Endothelial cell of umbilical vein (primary cell): ENCODE data around the gene RNF175. TPM values are rescaled to one million over a fixed set of nuclear protein-coding genes. Genes with fewer than 3 reads are reported as not detected.

Source experiments
- BruUV-seq: library from RNA; stranded (reverse); fragments of 400-500 nt; replicated peaks from 2 replicates; lab custom pipeline; 2021; lab: Mats Ljungman, UMichigan
- CTCF ChIA-PET: fragments of 300-600, 350-600 bp; sonication (Branson Sonifier 250); formaldehyde crosslinking; loops from one replicate; lab custom pipeline; 2021; ENCODE audit warnings: antibody characterized with exemption, inconsistent platforms; lab: Charles Lee
- POLR2A ChIA-PET: fragments of 300-600, 350-600 bp; sonication (Branson Sonifier 250); formaldehyde crosslinking; loops from one replicate; lab custom pipeline; 2021; ENCODE audit warnings: antibody characterized with exemption, inconsistent platforms; lab: Charles Lee
- DNase-seq: peaks from one replicate; pipeline ENCODE4 v3.0.0-alpha.2; 2011; ENCODE audit warnings: low read depth, low spot score
- FAIRE-seq: peaks from 2 replicates; lab custom pipeline; 2011; peaks lifted over from hg19 to GRCh38; lab: Jason Lieb, UNC
- H2AFZ ChIP-seq: 2 replicates; pipeline ENCODE4 v1.6.0; 2012; ENCODE audit warnings: low read depth, low read length, control low read depth, inconsistent platforms
- H3K27ac ChIP-seq: 2 replicates; pipeline ENCODE4 v1.5.1; 2011; ENCODE audit warnings: low read depth, mild to moderate bottlenecking, control low read depth, low read length, moderate library complexity; ENCODE audit not compliant: insufficient read depth
- H3K27me3 ChIP-seq, 2 experiments: 2 replicates each; pipeline versions ENCODE4 v1.6.0 to v1.6.1; 2011; ENCODE audit warnings: low read length in 2 of 2, mixed read lengths in 1 of 2; ENCODE audit not compliant: control insufficient read depth in 2 of 2, insufficient read depth in 2 of 2
- H3K36me3 ChIP-seq, 2 experiments: 2 replicates in 1 of 2; 3 replicates in 1 of 2; pipeline ENCODE4 v1.5.1; 2011; ENCODE audit warnings: low read length in 2 of 2, mild to moderate bottlenecking in 1 of 2, moderate library complexity in 1 of 2; ENCODE audit not compliant: control insufficient read depth in 2 of 2, insufficient read depth in 2 of 2; ENCODE audit errors: extremely low read depth in 1 of 2
- H3K4me1 ChIP-seq: 3 replicates; pipeline ENCODE4 v1.5.1; 2011; ENCODE audit warnings: mild to moderate bottlenecking, low read length; ENCODE audit not compliant: control insufficient read depth, insufficient read depth; ENCODE audit errors: extremely low read depth
- H3K4me2 ChIP-seq: 2 replicates; pipeline ENCODE4 v1.6.1; 2011; ENCODE audit warnings: low read length, control low read depth, mixed read lengths; ENCODE audit not compliant: insufficient read depth
- H3K4me3 ChIP-seq, 3 experiments: fragments of 200-600 bp in 1 of 3; sonication (generic), shearing (Covaris generic) in 1 of 3; replicated peaks in 1 of 3; 2 replicates each; pipeline ENCODE4 v1.5.1; 2011 to 2016; ENCODE audit warnings: control low read depth in 3 of 3, low read length in 3 of 3, mild to moderate bottlenecking in 2 of 3, inconsistent platforms in 1 of 3, low read depth in 1 of 3, moderate library complexity in 1 of 3; ENCODE audit not compliant: insufficient read depth in 1 of 3
- H3K79me2 ChIP-seq: 2 replicates; pipeline ENCODE4 v1.6.0; 2012; ENCODE audit warnings: low read length, inconsistent platforms; ENCODE audit not compliant: control insufficient read depth, insufficient read depth
- H3K9ac ChIP-seq: replicated peaks from 2 replicates; pipeline ENCODE3; 2011; ENCODE audit warnings: low read length, control low read depth; ENCODE audit not compliant: insufficient read depth; ENCODE audit errors: extremely low read depth
- H3K9me1 ChIP-seq: replicated peaks from 3 replicates; pipeline ENCODE4 v1.6.0; 2011; ENCODE audit warnings: mild to moderate bottlenecking, low read length; ENCODE audit not compliant: control insufficient read depth, insufficient read depth; ENCODE audit errors: extremely low read depth
- H3K9me3 ChIP-seq: replicated peaks from 2 replicates; pipeline ENCODE4 v1.5.1; 2012; ENCODE audit warnings: low read length, inconsistent platforms; ENCODE audit not compliant: control insufficient read depth, insufficient read depth
- H4K20me1 ChIP-seq: replicated peaks from 2 replicates; pipeline ENCODE3; 2011; ENCODE audit warnings: mild to moderate bottlenecking, low read length; ENCODE audit not compliant: control insufficient read depth, insufficient read depth; ENCODE audit errors: extremely low read depth
- EZH2 ChIP-seq: IDR thresholded peaks from 2 replicates; pipeline ENCODE4 v1.6.1; 2012; ENCODE audit warnings: borderline replicate concordance, low read depth, mild to moderate bottlenecking, moderate library complexity, low read length, inconsistent platforms; ENCODE audit not compliant: severe bottlenecking
- FOS ChIP-seq: IDR thresholded peaks from 2 replicates; pipeline ENCODE4 v1.6.1; 2011; ENCODE audit warnings: mild to moderate bottlenecking, low read length, moderate library complexity, borderline replicate concordance; ENCODE audit not compliant: insufficient read depth
- GATA2 ChIP-seq: IDR thresholded peaks from 2 replicates; pipeline ENCODE4 v1.7.0; 2011; ENCODE audit warnings: low read depth, mild to moderate bottlenecking, moderate library complexity, mixed read lengths, low read length; ENCODE audit not compliant: insufficient read length, insufficient read depth
- JUN ChIP-seq: IDR thresholded peaks from 2 replicates; pipeline ENCODE4 v1.6.1; 2011; ENCODE audit warnings: borderline replicate concordance, low read depth; ENCODE audit not compliant: insufficient read length, insufficient read depth
- MYC ChIP-seq: IDR thresholded peaks from one replicate; pipeline ENCODE4 v1.6.1; 2011; ENCODE audit warnings: mild to moderate bottlenecking, low read depth, low read length
- POLR2A ChIP-seq: IDR thresholded peaks from 2 replicates; pipeline ENCODE4 v1.6.1; 2012; ENCODE audit warnings: low read depth, mild to moderate bottlenecking, control low read depth, low read length
- POLR2AphosphoS5 ChIP-seq: IDR thresholded peaks from 2 replicates; pipeline ENCODE4 v1.6.1; 2012; ENCODE audit warnings: low read depth, mild to moderate bottlenecking, control low read depth, low read length, moderate library complexity; ENCODE audit not compliant: insufficient read depth
- dilution Hi-C: fragments of 300-500 bp; cut with MboI; formaldehyde crosslinking; loops from one replicate; pipeline ENCODE4 v1.15.0; 2019; ENCODE audit warnings: low sequenced_read_pairs; ENCODE audit not compliant: extremely low pct_ligation_motif_present
- intact Hi-C: fragments of 100-400 bp; cut with micrococcal nuclease; formaldehyde crosslinking; loops from one replicate; pipeline ENCODE4 v1.10.0; 2022
- polyA plus RNA-seq, 4 experiments: library from polyadenylated mRNA; depleted of rRNA in 3 of 4; stranded (reverse) in 3 of 4; unstranded in 1 of 4; fragments of >200 nt; gene quantifications; 2 replicates each; pipeline versions ENCODE4 v1.2.1 to v1.2.3, GENCODE V29; 2011 to 2012; ENCODE audit warnings: missing spikeins in 1 of 4
- total RNA-seq: library from RNA; stranded (reverse); gene quantifications from 2 replicates; pipeline ENCODE4 v1.2.3, GENCODE V29; 2021
- TF ChIP-seq, protein P1 (sequence below): IDR thresholded peaks from 2 replicates; pipeline ENCODE4 v1.6.1; 2011; ENCODE audit not compliant: insufficient read depth, insufficient read length
- TF ChIP-seq, protein P2 (sequence below), 2 donors: IDR thresholded peaks; 1 replicate in 1 of 2; 2 replicates in 1 of 2; pipeline ENCODE4 v1.5.1; 2011; ENCODE audit warnings: low read length in 2 of 2, mild to moderate bottlenecking in 2 of 2, moderate library complexity in 2 of 2, control low read depth in 1 of 2, inconsistent platforms in 1 of 2, low read depth in 1 of 2; ENCODE audit not compliant: insufficient read depth in 1 of 2; ENCODE audit errors: extremely low read depth in 1 of 2

The RNF175 gene
- total and polyA plus RNA-seq, 2 donors (not counting 3 experiments of a cell fraction or from before 2014, with no cell fraction given): not detected

DNA sequence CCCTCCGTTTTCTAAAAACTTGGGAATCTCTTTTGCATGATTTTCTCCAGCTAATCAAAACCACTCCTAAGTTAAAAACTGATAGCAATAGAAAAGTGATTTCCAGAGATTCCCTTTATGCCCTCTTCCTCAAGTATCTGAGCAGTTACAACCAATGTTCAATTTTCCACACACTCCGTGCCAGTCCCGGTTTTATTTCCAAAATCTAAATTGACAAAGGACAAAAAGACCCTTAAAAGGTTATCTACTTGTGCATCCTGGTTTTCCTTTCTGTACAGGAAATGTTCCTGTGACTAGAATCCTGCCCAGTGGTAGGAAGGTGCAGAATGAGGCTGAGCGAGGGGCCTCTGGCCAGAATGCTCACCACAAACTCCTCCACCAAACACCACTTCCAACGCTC, 27.8 kb upstream of the RNF175 start:
- no peak for FAIRE-seq
- DNase-seq: no peak
- Histone ChIP-seq H3K9me1 (no peaks in the 10 kb centered on the region), H3K36me3 (no peaks in the 10 kb centered on the region), H3K9ac (no peak overlapping the region), H2AFZ (no peak overlapping the region), H3K9me3 (no peaks in the 10 kb centered on the region), H3K79me2 (no peaks in the 10 kb centered on the region), H3K4me2 (no peak overlapping the region), H3K27ac (no peak overlapping the region), H3K4me3 (no peak overlapping the region), H4K20me1 (no peaks in the 10 kb centered on the region), H3K4me1 (peaks cover 11% of the 10 kb centered on the region), H3K27me3 (peaks cover 62 to 73% of the 10 kb centered on the region in 2 experiments)
- no TSS peak for BruUV-seq
- dilution Hi-C loops: no loop called here
- ChIA-PET CTCF (interaction anchor here (0.6 to 3.2 kb wide), 3 partner anchors 8 to 719 kb away, joined by 3 to 77 read pairs (median 22); no protein-coding TSS in a partner anchor), POLR2A (interaction anchor here (0.8 kb wide), 1 partner anchor 103 kb away, joined by 3 read pairs; no protein-coding TSS in a partner anchor)
- intact Hi-C loops: loop anchor here (5.0 kb wide), 1 partner anchor 830 kb away; no protein-coding TSS in a partner anchor
- TF ChIP-seq GATA2 (no peak), FOS (no peak), EZH2 (no peak), MYC (no peak), JUN (no peak), POLR2AphosphoS5 (no peak), POLR2A (no peak)
- TF ChIP-seq, protein P1, sequence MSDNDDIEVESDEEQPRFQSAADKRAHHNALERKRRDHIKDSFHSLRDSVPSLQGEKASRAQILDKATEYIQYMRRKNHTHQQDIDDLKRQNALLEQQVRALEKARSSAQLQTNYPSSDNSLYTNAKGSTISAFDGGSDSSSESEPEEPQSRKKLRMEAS: no peak
- TF ChIP-seq, protein P2, sequence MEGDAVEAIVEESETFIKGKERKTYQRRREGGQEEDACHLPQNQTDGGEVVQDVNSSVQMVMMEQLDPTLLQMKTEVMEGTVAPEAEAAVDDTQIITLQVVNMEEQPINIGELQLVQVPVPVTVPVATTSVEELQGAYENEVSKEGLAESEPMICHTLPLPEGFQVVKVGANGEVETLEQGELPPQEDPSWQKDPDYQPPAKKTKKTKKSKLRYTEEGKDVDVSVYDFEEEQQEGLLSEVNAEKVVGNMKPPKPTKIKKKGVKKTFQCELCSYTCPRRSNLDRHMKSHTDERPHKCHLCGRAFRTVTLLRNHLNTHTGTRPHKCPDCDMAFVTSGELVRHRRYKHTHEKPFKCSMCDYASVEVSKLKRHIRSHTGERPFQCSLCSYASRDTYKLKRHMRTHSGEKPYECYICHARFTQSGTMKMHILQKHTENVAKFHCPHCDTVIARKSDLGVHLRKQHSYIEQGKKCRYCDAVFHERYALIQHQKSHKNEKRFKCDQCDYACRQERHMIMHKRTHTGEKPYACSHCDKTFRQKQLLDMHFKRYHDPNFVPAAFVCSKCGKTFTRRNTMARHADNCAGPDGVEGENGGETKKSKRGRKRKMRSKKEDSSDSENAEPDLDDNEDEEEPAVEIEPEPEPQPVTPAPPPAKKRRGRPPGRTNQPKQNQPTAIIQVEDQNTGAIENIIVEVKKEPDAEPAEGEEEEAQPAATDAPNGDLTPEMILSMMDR (IDR thresholded peaks at IDR 0.05; ENCODE audit: extremely low read depth in 1 of 2, insufficient read depth in 1 of 2, low read depth in 1 of 2, low read length in 2 of 2): no peak
